Stimulated activated CD4-positive, alpha-beta T cell treated with anti-CD3 and anti-CD28 coated beads, TNF-alpha, amount 100 ng/mL, for 48 hours (primary cell): ENCODE data around the gene MITF.

Source experiments
- DNase-seq, 3 donors: peaks; one replicate each; pipeline ENCODE4 v3.0.0-alpha.2; 2020; ENCODE audit warnings: low read depth in 3 of 3

MITF gene

GRCh38 chr3:69961706-69962439, 222.6 kb downstream of the MITF start:
- DNase-seq = no peak

- no peak for DNase-seq
Observed at GRCh38 chr3:69963643-69964042, 224.4 kb downstream of the MITF start.

GRCh38 chr3:69967156-69967555, 227.9 kb downstream of the MITF start:
- no peak for DNase-seq

GRCh38 chr3:69970827-69971226, 231.6 kb downstream of the MITF start:
- no peak for DNase-seq

- no peak for DNase-seq
Observed at GRCh38 chr3:69972672-69973071, 233.4 kb downstream of the MITF start.

- DNase-seq = no peak
Observed at GRCh38 chr3:69976021-69976420, 236.8 kb downstream of the MITF start.

GRCh38 chr3:69983546-69984265, 244.4 kb downstream of the MITF start:
- DNase-seq = no peak

- no peak for DNase-seq
Observed at GRCh38 chr3:69985266-69985665, 246.0 kb downstream of the MITF start.

- DNase-seq = no peak
Observed at GRCh38 chr3:69986419-69986818, 247.2 kb downstream of the MITF start.

GRCh38 chr3:69987833-69988232, 248.6 kb downstream of the MITF start:
- no peak for DNase-seq

GRCh38 chr3:69993757-69994156, 254.5 kb downstream of the MITF start:
- DNase-seq = no peak

GRCh38 chr3:69994919-69995318, 255.7 kb downstream of the MITF start:
- DNase-seq = no peak

GRCh38 chr3:69997631-69998307, 258.5 kb downstream of the MITF start:
- DNase-seq = no peak

GRCh38 chr3:69998759-69999139, 259.5 kb downstream of the MITF start:
- DNase-seq = no peak

- no peak for DNase-seq
Observed at GRCh38 chr3:69999140-70000027, 260.1 kb downstream of the MITF start, which contains the start of gene SAMMSON. Gene SAMMSON (plus strand): TSS chr3:69999733.

GRCh38 chr3:70000028-70000410, 260.8 kb downstream of the MITF start:
- DNase-seq = no peak

GRCh38 chr3:70000563-70001081, 261.4 kb downstream of the MITF start:
- no peak for DNase-seq

GRCh38 chr3:70003119-70003518, 263.9 kb downstream of the MITF start:
- no peak for DNase-seq

GRCh38 chr3:70006089-70006488, 266.8 kb downstream of the MITF start:
- DNase-seq = no peak

- DNase-seq = no peak
Observed at GRCh38 chr3:70010346-70010745, 271.1 kb downstream of the MITF start.

- no peak for DNase-seq
Observed at GRCh38 chr3:70011582-70011981, 272.3 kb downstream of the MITF start.
